Stimulated activated CD4-positive, alpha-beta T cell treated with anti-CD3 and anti-CD28 coated beads, Interleukin-1b, Interleukin-23, amount 100 ng/mL, for 1 hour (primary cell): Measurements from ENCODE around the gene CPNE5.

ENCODE experiments used
- DNase-seq, 2 donors: peaks; one replicate each; pipeline ENCODE4 v3.0.0-alpha.2; 2020; ENCODE audit warnings: low read depth in 2 of 2

Gene CPNE5

DNA sequence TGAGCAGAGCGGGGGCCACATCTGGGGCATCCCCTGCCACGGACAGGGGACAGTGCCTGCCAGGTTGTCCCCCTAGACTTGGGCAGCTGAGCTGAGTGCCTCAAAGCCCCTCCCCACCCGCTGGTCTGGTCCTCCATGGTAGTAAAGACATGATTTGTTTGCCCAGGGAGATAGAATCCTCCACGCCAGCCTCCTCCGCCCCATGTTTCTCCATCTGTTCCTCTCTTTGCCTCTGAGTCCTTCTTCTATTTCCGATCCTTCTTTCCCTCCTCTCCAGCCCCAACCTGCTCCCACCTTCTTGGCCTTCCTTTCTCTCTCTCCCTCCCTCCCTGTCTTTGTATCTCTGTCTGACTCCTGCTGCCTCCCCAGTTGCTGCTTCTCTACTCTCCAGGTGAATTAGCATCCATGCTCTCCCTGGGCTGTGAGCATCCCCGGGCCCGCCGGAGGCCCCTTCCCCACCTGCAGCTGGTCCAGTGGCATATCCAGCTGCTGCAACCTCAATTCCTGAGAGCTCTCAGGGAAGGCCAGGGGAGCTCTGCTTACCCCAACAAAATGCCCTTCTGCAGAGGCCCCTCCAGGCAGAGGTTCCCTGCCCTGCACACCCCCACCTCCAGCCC, 45.8 kb downstream of the CPNE5 start:
- DNase-seq = no peak

DNA sequence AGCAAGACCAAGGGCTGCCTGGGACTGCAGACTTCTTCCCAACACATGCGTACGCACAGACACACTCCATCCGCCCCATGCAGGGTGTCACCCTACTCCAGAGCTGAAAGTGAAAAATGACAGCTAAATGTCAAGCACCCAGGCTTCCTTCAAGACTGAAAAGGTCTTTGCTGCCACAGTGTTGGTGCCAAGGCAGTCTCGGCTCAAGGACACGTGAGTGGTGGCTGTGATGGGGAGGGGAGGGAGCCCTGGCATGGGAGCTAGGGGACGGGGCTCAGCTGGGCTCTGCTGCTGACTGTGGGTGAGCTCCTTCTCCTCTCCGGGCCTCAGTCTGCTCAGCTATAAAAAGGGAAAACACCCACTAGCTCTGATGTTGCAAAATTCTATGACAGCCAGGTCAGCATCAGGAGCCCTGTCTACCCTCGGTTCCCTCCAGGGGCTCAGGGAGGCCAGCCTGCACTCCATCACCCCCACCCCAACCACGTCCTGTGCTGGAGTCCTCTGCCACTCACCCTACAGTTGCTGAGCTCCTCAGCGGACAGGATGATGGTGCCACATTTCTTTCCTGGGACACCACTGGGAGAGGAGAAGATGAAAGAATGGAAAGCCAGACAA, 47.6 kb downstream of the CPNE5 start:
- no peak for DNase-seq

DNA sequence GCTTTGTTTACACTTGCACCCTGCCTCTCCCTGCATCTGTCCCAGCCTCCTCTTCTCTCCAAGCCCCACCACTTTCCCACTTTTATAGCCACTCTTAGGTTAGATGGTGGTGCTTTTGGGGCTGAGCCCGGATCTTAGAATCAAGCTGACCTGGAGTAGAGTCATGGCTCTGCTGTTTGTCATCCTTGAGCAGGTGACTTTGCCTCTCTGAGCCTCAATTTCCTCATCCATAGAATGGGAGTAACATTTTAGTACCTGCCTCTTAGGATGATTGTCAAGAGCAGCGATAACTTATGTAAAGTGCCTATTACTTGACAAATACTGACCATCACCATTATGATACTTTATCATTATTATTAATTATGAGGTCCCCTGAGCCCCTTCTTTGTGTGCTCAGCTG, 48.2 kb downstream of the CPNE5 start:
- no peak for DNase-seq

DNA sequence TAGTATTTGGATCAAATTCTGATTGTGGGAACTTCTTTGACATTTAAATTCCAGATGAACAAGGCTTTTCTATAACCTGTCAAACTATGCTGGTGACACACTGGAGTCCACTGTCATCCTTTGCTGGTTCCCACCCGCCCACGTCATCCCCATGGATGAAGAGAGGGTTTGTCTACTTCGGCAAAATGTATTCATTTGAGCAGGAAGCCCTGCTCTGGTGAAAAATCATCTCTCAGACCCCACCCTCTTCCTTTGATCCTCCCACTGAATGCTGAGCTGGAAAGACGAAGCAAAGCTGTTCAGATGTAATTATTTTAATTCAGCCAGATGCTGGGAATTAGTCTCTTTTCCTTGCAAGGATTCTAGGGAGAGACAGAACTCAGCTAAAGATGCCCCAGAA, 50.5 kb downstream of the CPNE5 start:
- DNase-seq = no peak

DNA sequence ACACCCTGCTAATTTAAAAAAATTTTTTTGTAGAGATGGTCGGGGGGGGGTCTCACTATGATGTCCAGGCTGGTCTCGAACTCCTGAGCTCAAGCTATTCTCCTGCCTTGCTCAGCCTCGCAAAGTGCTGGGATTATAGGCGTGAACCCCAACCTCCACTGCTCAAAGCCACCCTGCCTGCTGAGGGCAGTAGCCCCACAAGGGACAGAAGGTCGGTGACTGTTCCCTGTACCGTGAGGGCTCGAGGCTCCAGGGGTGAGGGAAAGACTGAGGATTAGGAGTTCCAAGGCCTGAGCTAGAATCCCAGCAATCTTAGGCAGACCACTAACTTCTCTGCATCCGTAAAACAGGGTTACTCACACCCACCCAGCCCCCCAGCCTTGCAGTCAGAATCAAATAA, 51.1 kb downstream of the CPNE5 start:
- no peak for DNase-seq

DNA sequence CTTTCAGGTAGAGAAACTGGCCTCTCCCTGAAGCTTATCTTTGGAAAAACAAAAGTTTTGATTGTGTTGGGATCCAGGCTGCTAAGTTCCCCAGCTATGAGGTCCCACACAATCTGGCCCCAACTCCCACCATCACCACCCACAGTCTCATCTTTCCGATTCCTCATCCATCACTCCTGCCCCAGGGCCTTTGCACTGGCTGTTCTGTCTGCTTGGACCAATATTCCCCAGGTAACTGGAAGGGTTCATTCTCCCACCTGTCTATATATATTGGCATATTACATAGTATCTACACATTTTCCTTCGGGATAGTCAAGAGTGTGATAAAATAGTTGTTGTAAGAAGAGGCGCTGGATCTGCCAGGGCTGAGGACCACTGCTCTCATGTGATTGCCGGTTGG, 52.0 kb downstream of the CPNE5 start:
- no peak for DNase-seq

DNA sequence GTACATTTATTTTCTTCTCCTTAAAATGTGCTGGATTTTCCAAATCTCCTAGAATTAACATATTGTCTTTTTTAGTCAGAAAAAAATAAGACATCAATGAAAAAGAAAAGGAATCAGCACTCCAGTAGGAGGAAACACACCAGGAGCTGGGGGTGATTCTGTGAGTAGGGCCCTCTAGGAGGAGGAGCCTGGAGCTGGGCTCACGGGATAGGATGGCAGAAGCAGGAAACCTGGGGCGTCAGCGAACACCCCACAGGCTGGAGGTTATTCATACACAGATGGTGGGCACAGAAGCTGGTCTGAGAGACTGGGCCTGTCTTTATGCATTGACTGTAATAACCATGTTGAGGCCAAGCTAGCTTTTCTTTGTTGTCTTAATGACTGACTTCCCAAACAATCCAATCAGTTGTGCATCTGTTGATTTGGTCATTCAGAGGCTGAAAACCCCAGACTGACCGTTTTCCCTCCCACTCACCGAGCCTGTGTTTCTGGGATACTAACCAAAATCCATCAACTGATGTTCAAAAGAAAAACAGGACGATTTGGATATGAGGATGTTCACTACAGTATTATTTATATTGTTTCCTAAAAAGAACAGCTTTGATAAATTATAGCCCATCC, 53.1 kb downstream of the CPNE5 start:
- no peak for DNase-seq

DNA sequence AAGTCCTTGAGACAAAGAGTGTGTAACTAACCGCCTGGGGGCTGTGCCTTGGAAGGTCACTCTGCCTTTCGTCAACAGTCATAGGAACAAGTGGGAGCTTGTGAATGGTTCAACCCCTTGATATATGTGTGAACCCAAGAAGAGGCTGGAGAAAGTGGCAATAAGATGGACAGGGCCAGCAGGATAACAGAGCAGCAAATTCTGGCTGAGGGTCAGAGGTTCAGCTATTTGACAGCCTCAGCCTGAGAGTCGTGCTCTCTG, 54.9 kb downstream of the CPNE5 start:
- DNase-seq = no peak

DNA sequence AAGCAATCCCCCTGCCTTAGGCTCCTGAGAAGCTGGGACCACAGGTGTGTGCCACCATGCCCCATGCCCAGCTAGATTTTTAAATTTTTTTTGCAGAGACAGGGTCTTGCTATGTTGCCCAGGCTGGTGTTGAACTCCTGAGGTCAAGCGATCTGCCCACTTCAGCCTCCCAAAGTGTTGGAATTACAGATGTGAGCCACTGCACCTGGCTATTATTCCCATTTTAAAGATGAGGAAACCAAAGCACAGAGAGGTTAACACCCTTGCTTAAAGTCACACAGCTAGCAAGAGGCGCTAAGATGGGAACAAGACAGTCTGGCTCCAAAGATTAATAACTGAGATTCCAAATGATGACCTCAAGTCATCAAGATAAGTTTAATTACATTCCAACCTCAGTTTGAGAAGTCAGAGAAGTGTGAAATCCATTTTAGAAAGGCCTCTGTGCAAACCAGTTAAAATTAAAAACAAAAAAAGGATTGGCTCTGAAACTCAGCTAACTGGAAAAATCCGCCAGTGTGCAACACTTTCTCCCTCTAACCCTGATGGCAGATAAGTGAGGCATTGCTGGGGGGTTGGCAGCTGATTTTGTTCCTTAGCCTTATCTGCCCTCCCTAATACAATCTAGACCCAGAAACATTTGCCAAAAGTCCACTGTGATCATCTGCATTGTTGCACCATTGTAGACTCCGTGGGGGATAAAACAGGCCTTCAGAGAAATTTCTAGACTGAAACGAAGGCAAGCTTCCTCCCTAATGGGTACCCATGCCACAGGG, 55.5 kb downstream of the CPNE5 start:
- no peak for DNase-seq

DNA sequence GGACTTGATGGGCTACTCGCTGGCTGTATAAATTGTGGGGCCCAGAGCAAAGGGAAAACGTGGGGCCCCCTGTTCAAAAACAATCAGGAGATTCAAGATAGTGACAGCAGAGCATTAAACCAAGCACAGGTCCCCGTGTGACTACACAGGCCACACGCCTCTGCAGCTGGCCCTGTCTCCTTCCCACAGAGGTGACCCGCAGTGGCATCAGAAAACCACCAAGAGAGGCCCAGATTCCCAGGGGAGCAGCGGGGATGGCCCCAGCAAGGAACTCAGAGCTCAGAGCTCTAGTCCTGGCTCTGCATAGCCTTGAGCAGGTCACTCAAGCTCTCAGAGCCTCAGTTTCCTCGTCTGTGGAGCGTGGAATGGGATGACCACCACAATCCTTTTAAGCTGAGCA, 57.6 kb downstream of the CPNE5 start:
- no peak for DNase-seq

DNA sequence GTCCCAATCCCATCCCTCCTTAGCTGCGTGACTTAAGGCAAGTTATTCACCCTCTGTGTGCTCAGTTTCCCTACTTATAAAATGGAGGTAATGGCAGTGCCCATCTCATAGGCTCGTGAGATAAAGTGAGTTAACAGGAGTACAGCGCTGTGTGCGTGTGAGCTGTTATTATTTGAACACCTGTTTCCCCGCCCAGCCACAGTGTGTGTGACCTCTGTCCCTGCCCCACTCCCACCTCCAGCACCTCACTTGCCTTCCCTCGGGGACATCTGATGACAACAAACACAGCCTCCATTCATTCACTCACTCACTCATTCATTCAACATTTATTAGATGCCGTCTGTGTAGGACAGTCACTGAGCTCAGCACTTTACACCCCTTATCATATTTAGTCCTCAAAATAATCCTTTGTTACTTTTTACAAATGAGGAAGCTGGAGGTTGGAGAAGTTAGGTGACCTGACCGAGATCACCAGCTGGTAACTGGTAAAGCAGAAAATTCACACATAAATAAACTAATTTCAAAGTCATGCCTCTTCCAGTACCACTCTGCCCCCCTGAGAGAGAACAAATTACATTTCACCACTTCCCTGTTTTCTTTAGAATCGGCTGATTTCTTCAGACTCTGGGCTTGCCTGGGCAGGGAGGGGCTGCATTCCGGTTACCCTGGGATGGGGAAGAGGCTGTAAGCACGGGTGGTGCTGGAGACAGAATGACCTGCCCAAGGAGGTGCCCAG, 58.6 kb downstream of the CPNE5 start:
- no peak for DNase-seq

DNA sequence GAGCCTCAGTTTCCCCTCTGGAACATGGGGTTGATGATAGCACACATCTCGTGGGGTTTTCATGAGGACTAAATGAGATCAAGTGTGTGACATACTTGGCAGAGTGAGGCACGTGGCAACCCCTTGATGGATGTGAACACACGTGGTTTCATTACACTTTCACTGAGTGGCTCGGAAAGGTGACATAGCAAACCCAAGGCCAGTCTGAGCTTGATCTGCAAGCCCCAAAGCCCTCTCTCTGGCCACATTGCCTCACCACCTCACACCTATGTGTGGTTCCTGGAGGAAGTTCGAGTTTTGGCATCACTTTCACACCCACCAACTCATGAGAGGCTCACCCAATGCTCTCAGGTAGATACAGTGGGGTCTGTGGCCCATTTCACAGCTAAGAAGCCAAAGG, 60.0 kb downstream of the CPNE5 start:
- no peak for DNase-seq

DNA sequence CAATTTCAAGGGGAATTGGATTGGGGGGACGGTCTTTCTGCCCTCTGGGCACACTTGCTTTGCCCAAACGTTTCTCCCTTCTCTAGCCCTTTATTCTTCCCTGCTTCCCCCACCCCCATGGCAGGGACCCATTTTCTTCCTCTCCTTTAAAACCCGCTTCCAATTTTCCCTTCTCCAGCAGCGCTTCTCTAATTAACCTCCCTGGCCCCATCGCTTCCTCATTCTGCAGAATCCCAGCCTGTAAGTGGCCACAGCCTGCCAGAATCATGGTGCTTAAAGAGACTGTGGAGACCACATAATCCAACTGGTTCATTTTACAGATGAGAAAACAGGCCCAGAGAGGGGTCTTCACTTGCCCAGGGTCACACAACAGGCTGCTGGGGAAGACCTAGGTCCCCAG, 61.4 kb downstream of the CPNE5 start:
- DNase-seq = no peak

DNA sequence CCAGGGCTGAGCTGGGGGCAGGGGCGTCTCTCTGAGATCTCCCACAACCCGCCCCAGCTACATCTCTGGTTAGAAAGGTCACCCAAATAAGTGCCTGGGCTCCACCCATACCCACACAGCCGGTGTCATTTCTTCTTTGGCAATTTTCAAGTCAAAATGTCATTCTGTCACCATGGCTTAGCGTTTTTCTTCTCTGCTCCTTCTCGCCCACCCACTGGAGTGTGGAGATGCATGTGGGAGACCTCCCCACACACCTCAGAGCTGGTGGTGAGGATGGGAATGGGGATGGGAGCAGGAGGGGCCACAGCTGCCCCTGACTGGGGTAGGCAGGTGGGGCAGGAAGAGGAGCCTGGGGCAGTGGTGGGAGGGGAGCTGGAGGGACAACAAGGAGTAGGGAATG, 63.1 kb downstream of the CPNE5 start:
- no peak for DNase-seq

DNA sequence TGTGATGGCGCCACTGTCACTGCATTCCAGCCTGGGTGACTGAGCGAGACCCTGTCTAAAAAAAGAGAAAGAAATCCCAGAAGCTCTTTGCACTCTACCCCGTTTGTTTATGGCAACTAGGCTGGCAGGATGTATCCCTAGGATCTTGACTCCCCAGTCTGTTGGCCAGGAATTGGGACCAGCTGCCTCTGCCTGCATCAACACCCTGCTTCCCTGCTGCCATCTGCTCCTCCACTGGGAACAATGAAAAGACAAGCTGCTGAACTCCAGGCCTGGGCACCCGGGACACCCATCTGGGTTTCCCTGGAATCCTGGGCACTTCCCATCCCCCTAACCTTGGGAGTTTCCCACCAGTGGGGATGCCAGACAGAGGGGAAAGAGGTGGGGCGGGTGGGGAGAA, 64.9 kb downstream of the CPNE5 start:
- no peak for DNase-seq

DNA sequence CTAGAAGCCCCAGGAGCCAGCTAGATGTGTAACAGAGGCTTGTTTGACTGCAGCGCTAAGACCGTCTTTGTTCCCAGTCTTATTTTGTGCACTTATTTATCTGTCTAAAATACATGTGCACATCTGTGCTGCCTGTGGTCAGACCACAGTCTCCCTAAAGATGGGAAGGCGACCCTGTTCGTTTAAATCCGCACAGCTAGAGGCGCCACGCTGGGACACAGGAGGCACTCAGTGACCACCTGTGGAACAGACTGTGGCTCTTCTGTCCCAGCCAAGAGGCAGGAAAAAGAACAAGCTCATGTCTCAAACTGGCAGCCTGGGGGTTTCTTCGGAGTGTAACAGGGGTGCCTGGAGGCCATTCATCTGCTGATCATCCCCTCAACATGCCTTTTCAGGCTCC, 66.8 kb downstream of the CPNE5 start:
- no peak for DNase-seq

DNA sequence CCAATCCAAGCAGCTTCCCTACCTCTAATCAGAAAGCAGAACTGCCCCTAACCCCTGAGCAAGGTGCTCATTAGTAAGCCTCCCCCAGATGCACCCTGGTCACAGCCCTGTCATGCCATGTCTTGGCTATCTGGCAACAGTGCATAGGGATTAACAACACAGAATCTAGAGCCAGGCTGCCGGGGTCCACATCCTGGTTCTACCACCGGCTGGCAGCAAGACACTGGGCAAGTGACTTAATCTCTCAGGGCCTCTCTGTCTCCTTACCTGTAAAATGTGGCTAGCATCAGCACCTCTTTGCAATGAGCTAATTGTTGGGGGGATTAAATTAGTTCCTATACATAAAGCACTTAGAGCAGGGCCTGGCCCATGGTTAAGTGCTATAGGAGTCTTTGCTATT, 68.1 kb downstream of the CPNE5 start:
- DNase-seq = no peak

DNA sequence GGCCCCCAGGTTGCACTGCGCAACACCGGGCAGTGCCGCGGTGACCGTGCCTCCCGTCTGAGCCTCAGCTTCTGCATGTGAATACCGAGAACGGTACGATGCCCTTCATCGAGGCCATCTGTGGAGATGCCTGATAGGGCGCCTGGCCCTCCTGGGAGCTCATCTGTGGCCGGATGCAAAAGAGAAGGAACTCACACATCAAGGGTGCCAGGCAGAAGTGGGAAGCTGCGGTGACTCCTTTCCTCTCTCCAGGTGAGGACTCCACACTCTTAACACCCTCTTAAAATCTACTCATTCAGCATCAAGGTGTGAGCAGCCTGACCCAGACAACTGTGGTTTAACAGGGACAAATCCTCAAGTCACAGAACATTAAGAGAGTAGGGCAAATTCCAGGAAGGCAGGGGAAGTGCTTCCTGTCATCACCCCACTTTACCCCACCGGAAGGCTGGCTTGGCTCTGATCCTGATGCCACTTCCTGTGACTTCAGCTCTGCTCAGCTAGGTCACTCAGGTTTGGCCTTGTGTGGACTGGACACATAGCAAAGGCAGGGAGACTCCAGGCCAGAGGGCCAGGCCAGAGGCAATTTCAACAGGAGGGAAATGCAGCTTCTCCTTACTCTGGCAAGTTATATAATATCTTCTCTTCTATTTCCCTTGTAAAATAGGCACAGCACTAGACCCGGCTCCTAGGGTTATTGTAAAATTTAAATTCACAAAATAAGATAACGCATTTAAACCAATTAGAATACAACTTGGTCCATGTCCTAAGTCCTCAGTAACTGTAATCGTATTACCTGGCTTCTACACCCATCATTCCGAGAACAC, 69.4 kb downstream of the CPNE5 start:
- no peak for DNase-seq

DNA sequence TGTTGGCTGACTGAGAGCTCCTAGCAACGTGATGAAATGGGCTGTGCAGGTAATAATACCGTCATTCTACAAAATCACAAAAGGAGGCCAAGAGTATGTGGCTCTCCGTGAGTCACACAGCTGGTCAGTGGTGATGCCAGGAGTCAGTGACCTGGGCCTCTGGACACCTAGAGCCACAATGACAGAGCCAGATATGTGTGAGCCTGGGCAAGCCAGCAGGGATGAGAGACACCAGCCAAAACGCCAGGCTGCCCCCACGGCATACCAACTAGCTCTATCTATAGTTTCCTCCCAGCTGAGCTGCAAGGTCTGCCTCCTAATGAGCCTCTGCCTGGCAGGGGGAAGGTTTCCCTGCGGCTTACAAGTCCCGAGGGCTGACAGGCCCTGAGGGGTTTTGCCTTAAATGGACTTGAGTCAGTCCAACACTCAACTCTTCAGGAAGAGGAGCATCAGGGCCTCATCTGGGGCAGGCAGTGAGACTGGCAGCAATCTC, 70.0 kb downstream of the CPNE5 start:
- no peak for DNase-seq

DNA sequence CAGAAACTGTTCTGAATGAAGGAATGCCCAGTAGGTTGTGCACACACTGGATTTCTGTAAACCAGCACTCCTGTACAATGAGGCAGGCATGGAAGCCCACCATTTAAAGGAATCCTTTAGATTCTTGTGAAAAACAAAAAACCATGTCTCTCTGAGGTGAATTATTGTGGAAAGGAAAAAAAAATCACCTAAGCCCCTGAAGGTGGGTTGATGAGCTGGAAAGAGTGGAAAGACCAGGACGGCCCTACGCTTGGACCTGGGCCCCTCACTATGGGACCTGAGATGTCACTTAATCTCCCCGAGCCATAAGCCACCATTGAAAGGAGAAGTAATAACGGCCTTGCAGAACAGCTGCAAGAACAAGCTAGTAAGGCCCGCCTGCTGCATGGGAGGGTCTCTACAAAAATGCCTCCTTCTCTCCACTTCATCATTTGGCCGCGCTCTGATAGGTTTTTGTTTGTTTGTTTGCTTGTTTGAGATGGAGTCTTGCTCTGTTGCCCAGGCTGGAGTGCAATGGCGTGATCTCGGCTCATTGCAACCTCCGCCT, 72.8 kb downstream of the CPNE5 start:
- no peak for DNase-seq
